ENCODE measurements around the gene BLOC1S6. TPM values are rescaled to one million over a fixed set of nuclear protein-coding genes. Genes with fewer than 3 reads are reported as not detected.

BLOC1S6 gene
- total and polyA plus RNA-seq, 2 of the 8 experiments (the other 6 are each of a cell fraction or from before 2014, with no cell fraction given) = 4.5 to 28.8 TPM

DNA sequence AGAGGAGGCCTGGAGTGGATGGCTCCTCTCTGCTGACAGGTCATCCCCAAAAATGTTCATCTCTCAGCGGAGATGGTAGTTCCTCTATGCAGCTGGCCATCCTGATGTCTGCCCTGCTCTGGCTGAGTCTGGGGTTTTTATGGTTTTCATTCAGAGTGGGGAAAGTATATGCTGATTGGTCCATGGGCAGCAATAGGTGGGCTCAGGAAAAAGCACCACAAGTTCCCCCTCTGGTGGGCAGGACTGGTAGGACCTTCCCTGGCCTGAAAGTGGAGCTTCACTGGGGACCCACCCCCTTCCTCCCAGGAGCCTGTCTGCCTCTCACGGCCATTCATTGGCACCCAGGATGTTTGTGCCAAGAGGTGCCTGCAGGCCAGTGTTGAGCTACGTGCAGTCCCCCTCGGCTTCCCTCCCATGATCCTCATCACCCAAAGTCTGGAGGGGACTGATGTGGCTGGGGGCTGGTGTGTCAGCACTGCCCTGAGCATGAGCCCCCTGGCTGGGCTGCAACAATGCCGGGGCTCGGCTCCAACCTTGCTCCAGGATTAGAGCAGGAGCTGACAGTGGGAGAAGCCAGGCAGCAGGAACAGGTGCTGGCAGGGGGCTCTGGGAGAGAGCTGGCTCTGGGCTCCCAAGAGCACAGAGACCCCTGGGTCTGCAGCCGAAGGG lies 13.1 kb upstream of the BLOC1S6 start:
- POLR2A ChIA-PET (ENCODE audit: partially characterized antibody) = interaction anchor here (0.5 to 3.7 kb wide), 8 partner anchors 11 to 378 kb away, joined by 3 to 31 read pairs (median 3); partner anchors contain the start of gene BLOC1S6
- TF ChIP-seq RAD21 (IDR thresholded peaks at IDR 0.05 in 1 of 2, conservative IDR thresholded peaks at IDR 0.05 in 1 of 2; ENCODE audit: low read depth in 2 of 2, low read length in 2 of 2) = peak; percentile 64 to 70
- TF ChIP-seq TBP (IDR thresholded peaks at IDR 0.05; ENCODE audit: low read depth, low read length) = peak; percentile 57; the same call in 1 of the 2 replicates
- TF ChIP-seq FOSL1 (IDR thresholded peaks at IDR 0.05; ENCODE audit: insufficient read depth, low read depth, low read length) = no peak
- TF ChIP-seq SP2 (IDR thresholded peaks at IDR 0.05; ENCODE audit: low read length) = no peak
- no peak for TF ChIP-seq EZH2 (IDR thresholded peaks at IDR 0.05; ENCODE audit: low read depth, low read length, severe bottlenecking)
- no peak for TF ChIP-seq POLR2AphosphoS5 (IDR thresholded peaks at IDR 0.05; ENCODE audit: low read depth, low read length)
- TF ChIP-seq, protein P1, sequence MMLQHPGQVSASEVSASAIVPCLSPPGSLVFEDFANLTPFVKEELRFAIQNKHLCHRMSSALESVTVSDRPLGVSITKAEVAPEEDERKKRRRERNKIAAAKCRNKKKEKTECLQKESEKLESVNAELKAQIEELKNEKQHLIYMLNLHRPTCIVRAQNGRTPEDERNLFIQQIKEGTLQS (IDR thresholded peaks at IDR 0.05; ENCODE audit: insufficient read depth, low read depth, low read length) = no peak
- TF ChIP-seq CBX5 (IDR thresholded peaks at IDR 0.05; ENCODE audit: low read depth, low read length) = no peak
- TF ChIP-seq NANOG (IDR thresholded peaks at IDR 0.05; ENCODE audit: insufficient read depth, low read depth, low read length, poor library complexity, severe bottlenecking) = no peak
- no peak for TF ChIP-seq GABPA (IDR thresholded peaks at IDR 0.05; ENCODE audit: borderline replicate concordance, insufficient read depth, low read length)
- no peak for TF ChIP-seq CREB1 (IDR thresholded peaks at IDR 0.05)

More for the DNA sequence above, 13.1 kb upstream of the BLOC1S6 start:
- Histone ChIP-seq H2BK5ac (ENCODE audit: low read depth, low read length) (no peak overlapping the region), H3K4me3 (ENCODE audit: extremely low read depth in 1 of 4, insufficient read depth in 2 of 4, low read depth in 3 of 4, low read length in 4 of 4) (peak overlapping the region in 2 of 4 experiments; percentile 14 to 35; a peak in 2 of 8 replicates), H3K23ac (ENCODE audit: insufficient read length) (no peak overlapping the region), H3K79me2 (ENCODE audit: control insufficient read depth in 1 of 2, insufficient read depth in 2 of 2, low read length in 2 of 2) (no peaks in the 10 kb centered on the region), H3K27me3 (replicated peaks in 1 of 4; ENCODE audit: control insufficient read depth in 3 of 4, extremely low read depth in 1 of 4, insufficient read depth in 3 of 4, low read length in 3 of 4) (peaks cover 0 to 5% (median under 1%) of the 10 kb centered on the region in 4 experiments; a peak in 1 of 7 replicates), H2BK12ac (ENCODE audit: low read depth, low read length) (no peak overlapping the region), H3K9me3 (ENCODE audit: insufficient read depth in 2 of 2, low read depth in 1 of 2, low read length in 1 of 2) (no peaks in the 10 kb centered on the region), H3K36me3 (ENCODE audit: control insufficient read depth in 2 of 4, insufficient read depth in 4 of 4, low read length in 3 of 4) (no peaks in the 10 kb centered on the region), H3K4ac (replicated peaks; ENCODE audit: insufficient read length, low read depth, low read length) (no peak overlapping the region), H3K18ac (ENCODE audit: extremely low read depth, low read length) (no peak overlapping the region), H3K4me1 (replicated peaks in 1 of 4; ENCODE audit: control insufficient read depth in 3 of 4, insufficient read depth in 4 of 4, low read length in 3 of 4) (peaks cover 0 to 2% (median 1%) of the 10 kb centered on the region in 4 experiments; a peak in 5 of 7 replicates), H3K27ac (ENCODE audit: low read depth, low read length) (no peak overlapping the region), H2BK20ac (ENCODE audit: low read length) (no peak overlapping the region), H4K5ac (ENCODE audit: insufficient read length, low read depth, low read length) (no peak overlapping the region), H2AFZ (ENCODE audit: low read length) (peak overlapping the region; percentile 92; the same call in 1 of the 2 replicates), H4K8ac (ENCODE audit: extremely low read depth, insufficient read depth, low read length) (no peak overlapping the region), H4K20me1 (replicated peaks in 1 of 2; ENCODE audit: control insufficient read depth in 1 of 2, insufficient read depth in 2 of 2, low read length in 2 of 2) (no peaks in the 10 kb centered on the region), H3K23me2 (ENCODE audit: low read depth, low read length) (no peaks in the 10 kb centered on the region), H3K4me2 (ENCODE audit: insufficient read depth in 1 of 2, low read depth in 2 of 2, low read length in 2 of 2) (peak overlapping the region; percentile 2 to 65; a peak in 3 of 4 replicates), H3K14ac (ENCODE audit: insufficient read length) (no peak overlapping the region), H2BK15ac (ENCODE audit: low read length) (no peak overlapping the region), H3K9ac (replicated peaks in 1 of 4; ENCODE audit: extremely low read depth in 1 of 4, low read depth in 3 of 4, low read length in 3 of 4) (no peak overlapping the region), H3K56ac (replicated peaks; ENCODE audit: insufficient read length, low read depth, low read length) (no peak overlapping the region), H2BK120ac (replicated peaks; ENCODE audit: low read depth, low read length) (no peak overlapping the region), H2AK5ac (ENCODE audit: low read depth, low read length) (no peak overlapping the region), H4K91ac (replicated peaks; ENCODE audit: insufficient read length, low read length) (no peak overlapping the region), H3K79me1 (ENCODE audit: low read depth, low read length) (no peaks in the 10 kb centered on the region)
- CTCF ChIA-PET (ENCODE audit: partially characterized antibody) = interaction anchor here (0.6 to 2.6 kb wide), 30 partner anchors 9 to 248 kb away, joined by 3 to 33 read pairs (median 6); partner anchors contain the start of gene BLOC1S6
- FAIRE-seq (peak; percentile 83), DNase-seq (ENCODE audit: low read depth in 1 of 2, low spot score in 2 of 2) (peak; percentile 63 to 94)
- 49% methylated on average over 7 of the region's 7 CpGs; no CpG with 5 or more reads in 1 of the 2 experiments for WGBS, 2 experiments (ENCODE audit: extremely low coverage in 1 of 2, insufficient coverage in 1 of 2, insufficient read length in 1 of 2, insufficient replicate concordance in 2 of 2, low coverage in 1 of 2, low lambda C conversion rate in 2 of 2, missing lambda C conversion rate in 1 of 2)

Data from H1 (cell line).